SK-N-DZ (cell line): ENCODE measurements around the gene ZNF597. TPM values are rescaled to one million over a fixed set of nuclear protein-coding genes. Genes with fewer than 3 reads are reported as not detected.
A peak's percentile ranks its signal among the peaks of the same experiment; 100 is the strongest.

Experiments
- DNase-seq: peaks from one replicate; pipeline ENCODE4 v3.0.0-alpha.2; 2015; ENCODE audit warnings: low spot score
- polyA plus RNA-seq, 2 experiments: library from polyadenylated mRNA; depleted of rRNA; stranded (reverse); fragments of >200 nt; gene quantifications; 2 replicates each; pipeline ENCODE4 v1.2.3, GENCODE V29; 2014

ZNF597 gene, protein sequence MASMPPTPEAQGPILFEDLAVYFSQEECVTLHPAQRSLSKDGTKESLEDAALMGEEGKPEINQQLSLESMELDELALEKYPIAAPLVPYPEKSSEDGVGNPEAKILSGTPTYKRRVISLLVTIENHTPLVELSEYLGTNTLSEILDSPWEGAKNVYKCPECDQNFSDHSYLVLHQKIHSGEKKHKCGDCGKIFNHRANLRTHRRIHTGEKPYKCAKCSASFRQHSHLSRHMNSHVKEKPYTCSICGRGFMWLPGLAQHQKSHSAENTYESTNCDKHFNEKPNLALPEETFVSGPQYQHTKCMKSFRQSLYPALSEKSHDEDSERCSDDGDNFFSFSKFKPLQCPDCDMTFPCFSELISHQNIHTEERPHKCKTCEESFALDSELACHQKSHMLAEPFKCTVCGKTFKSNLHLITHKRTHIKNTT
- polyA plus RNA-seq (2014; cell fraction: cytosol; rRNA removed), result 1.5 and 1.9 TPM in 2 replicates
- 1.6 and 3.4 TPM in 2 replicates for polyA plus RNA-seq (2014; cell fraction: nucleus; rRNA removed)

DNA sequence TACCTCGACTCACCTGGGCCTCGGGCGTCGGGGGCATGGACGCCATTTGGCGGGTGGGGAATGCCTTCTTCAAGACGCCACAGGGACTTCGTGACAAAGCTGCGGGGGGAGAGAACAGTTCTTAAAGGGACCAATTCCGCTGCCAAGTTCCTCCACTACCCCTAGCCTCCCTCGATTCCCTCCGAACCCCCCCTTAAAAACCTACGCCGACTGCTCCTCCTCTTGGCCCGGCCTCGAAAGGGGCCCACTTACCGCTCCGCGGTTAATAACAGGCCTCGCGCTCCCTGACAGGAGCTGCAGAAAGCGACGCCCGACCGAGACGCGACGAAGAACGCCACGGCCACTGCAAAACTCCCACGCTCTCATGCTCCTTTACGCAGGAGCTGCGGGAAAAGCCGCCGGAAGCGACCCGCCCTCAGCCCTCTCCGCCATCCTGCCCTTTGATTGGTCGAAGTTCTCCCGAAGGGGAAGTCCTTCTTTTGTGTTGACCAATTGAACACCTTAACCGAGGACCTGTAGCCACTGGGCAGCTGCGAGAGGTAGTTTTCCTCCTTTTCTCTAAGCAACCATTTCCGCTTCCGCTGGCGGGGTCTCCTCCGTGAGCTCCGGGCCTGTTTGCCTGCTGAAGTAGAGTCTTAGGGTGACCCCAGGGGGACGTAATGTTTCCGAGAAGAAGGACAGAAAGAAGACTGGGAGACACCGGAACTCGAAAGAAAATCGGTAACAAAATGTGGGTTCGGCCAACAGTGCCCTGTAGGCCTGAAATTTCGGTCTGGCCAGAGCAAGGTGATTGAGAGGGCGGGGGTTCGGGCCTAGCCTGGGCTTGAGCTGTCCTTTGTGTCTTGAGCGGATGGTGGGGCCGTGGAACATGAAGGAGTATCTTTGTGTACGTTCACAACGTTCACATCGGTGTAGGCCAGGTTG is at the start of gene ZNF597, which contains the start of gene NAA60:
TSS of gene ZNF597 (minus strand) at position 397 of the 924 bp plus-strand sequence. CDS start at position 46, 351 bp downstream.
TSS of gene NAA60 (plus strand) at position 573 of the 924 bp plus-strand sequence. CDS start 32,548 bp downstream, outside the sequence.
- peak; percentile 94 for DNase-seq

DNA sequence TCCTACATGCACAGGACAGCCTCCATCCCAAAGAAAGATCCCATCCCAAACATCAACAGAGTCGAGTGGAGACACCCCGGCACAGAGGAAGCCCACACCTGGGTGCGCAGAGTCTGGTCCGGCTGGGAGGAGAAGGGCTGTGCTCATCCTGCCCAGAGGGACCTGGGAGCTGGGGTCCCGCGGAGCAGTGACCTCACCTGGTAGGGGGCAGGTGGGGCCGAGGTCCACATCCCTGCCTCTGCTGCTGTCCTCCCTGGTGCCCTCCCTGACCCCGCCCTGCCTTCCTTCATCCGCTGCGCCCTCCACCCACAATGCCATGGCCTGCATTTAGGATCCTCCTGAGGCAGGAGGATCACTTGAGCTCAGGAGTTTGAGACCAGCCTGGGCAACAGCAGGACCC is 49.1 kb upstream of the ZNF597 start:
- no peak for DNase-seq

DNA sequence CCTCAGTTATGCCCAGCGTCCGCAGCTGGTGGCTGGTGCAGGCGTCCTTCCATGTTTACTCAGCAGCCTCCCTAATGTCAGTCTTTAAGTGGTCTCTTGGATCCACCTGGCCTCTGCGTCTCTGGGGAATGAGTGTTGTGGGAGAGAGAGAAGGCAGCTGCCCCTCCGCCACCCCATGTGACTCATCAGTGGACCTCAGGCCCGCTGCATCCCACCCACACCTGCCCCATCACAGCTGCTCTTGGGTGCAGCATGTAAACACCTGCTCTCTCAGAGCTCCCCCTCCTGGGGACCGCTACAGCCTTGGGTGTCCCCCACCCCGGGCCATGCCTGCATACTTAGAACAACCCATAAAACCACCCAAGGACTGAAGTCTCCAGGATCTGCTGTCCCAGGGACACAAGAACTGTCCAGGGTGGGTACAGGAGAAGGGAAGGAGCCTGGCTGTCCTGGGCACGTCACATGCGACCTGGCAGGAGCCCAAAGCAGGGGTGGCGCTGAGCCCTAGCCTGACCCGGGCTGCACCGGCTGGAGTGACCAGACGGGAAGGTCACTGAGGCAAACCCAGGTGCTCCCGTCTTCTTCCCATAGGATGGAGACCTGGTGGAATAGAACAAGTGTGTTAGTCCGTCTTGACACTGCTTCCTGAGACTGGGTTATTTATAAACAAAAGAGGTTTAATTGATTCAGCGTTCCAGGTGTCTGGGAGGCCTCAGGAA is 47.8 kb upstream of the ZNF597 start:
- peak; percentile 77 for DNase-seq

DNA sequence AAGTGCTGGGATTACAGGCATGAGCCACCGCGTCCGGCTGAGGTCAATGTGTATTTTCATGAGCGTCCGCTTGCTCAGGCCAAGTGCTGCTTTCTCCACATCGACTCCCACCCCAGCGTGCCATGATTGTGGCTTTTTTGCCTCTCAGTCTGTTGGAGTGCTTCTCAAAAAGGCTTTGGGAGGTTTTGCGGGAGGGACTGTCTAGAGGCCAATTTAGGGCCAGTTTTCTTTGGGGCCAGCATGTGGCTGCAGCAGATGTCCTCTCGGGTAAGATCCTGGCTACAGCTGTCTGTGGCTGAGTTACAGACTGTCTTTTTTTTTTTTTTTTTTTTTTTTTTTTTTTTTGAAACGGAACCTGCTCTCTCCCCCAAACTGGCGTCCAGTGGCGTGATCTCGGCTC is 45.5 kb upstream of the ZNF597 start:
- DNase-seq, result no peak

DNA sequence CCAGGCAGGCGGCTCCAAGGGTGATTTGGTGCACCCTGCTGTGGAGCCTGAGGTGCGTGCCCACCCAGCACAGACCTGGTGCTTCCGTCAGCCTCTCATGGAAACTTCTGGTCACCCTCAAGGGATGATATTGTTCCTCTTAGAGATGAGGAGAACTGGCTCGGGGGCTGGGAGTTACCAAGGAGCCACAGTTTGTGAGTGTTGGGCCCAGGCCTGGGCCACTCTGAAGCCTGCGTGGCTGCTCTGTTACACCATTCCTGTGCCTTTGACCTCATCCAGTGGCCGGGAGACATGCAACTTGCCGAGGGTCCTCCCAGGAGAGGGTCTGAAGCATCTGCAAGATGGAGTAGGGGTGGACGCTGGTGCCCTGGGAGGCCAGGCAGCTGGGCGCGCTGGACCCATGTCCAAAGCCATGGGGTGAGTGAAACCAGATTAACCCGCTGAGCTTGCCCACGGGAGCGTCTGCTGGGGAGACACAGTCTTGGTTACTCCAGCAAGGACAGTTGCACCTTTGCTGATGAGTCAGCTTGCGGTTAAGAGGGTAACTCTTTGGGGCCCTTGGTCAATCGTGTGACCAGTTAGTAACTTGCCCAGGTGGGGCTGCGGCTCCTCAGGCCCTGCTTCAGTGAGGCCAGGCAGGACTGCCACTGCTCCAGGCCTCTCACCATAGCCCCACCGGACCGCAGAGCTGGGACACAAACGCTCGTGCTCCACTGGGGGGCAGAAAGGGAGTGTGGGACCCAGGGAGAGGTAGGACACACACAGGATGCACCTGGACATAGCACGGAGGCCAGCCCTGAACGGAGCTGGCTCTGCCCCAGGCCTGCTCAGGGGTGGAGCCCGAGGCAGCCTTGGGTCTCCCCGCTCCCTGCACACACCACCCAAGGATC is 44.5 kb upstream of the ZNF597 start:
- DNase-seq, result no peak

DNA sequence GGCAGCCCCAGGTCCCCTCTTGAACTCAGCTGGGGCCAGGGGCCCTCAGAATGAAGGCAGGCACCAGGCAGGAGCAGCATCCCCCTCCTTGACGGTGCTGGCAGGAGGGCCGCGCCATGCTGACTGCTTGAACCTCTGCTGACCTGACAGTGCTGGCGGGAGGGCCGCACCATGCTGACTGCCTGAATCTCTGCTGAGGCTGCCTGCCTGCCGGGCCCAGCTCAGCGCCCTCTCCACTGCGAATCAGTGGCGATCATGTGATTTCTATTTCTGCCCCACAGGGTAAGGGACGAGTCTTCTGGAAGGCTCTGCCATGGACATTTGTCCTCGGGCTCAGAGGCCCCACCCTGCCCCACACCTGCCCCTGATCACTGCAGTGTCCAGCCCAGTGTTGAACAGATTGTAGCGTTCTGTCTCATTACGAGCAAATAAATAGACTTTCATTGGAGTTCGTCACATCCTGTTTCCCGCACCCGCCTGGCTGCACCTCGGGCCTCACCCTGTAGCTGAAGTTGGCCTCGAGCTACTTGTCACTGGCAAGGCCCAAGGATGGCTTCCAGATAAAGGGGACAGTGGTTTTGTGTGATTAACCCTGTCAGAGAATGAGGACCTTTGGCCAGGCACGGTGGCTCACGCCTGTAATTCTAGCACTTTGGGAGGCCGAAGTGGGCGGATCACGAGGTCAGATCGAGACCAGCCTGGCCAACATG is 43.4 kb upstream of the ZNF597 start:
- no peak for DNase-seq

DNA sequence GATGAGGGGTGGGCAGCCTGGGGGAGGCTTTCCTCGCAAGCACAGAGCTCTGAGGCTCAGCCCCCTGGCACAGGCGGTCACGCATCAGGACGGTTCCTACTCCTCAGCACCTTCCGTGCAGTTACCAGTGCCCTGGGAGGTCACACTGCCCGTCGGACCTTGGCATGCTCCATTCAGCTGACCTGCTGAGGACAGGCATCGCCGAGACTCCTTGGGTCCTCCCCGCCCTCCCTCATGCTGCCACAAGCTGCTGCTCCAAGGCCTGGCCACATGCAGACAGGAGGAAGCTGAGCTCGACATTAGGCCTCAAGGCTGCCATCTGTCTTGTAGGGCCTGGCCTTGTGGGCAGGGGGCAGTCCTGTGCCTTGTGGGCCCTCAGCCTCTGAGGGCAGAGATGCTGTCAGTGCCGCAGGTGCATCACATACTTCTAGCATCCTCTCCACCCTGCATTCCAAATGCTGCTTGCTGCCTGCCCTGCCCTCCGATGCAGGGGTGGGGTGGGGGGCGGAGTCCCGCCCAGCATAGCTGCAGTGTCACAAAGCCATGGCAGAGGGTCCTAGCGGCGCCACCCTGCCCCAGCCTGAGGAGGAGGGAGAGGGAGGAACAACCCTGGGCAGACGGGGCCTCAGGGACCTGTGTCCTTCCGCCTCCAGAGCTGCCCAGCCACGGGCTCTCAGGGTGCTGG is 42.7 kb upstream of the ZNF597 start:
- no peak for DNase-seq

DNA sequence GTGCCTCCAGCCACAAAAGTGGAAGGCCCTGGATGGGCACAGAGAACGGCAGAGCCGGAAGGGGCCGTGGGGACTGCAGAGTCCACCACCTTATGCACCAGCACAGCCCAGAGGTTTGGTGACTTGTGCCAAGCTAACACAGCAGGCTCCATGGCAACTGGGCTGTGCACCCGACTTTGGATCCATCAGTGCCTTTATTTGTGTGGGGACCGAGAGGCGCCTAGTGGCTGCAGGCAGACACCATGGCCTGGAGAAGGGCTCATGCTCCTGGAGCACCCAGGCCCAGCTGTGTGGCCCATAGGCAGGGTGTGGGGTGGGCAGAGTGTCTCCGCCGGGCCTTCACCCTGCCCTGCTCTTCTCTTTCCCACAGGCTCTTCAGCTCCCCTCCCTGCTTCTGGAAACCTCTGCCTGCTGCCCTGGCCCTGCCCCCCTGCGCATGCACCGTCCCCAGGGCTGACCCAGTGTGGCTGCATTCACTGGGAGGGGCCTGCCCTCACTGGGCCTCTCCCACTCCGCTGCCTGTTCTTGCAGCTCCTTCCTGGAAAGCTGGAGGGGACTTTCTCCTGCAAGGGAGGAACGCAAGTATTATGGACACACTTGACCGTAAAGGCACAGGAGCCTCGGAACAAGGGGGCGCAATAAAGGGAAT is 41.9 kb upstream of the ZNF597 start:
- DNase-seq, result no peak

DNA sequence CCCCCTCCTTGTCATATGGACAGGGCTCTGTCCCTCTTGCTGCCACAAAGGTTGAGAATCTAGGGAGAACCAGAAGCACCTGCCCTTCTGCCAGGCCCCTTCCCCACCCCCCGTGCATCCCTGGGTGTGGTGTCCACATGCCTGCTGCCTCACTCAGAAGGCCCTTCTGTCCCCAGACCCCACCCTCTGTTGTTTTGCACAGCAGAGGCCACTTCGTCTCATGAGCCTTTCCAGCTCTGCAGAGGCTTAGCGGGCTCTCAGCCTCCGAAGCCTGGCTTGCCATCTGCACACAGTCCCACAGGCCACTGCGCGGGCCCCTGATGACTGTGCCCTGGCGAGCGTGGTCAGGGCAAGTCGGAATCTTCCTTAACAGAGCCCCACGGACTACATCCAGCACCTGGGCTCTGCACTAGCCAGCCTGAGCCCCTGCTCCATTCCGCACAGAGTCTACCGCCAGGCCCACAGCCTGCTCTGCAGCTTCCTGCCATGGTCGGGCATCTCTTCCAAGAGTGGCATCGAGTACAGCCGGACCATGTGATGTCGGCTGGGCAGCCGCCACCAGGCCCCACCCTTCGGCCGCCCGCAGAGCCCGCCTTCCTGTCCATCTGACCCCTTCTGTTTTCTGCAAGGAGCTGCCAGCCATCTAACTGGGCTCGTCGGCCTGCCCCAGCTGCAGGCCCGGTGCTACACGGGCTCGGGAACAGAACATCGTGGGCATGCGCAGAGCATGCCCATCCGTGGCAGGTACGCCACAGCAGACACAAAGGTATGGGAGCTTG is 41.2 kb upstream of the ZNF597 start:
- DNase-seq, result no peak

DNA sequence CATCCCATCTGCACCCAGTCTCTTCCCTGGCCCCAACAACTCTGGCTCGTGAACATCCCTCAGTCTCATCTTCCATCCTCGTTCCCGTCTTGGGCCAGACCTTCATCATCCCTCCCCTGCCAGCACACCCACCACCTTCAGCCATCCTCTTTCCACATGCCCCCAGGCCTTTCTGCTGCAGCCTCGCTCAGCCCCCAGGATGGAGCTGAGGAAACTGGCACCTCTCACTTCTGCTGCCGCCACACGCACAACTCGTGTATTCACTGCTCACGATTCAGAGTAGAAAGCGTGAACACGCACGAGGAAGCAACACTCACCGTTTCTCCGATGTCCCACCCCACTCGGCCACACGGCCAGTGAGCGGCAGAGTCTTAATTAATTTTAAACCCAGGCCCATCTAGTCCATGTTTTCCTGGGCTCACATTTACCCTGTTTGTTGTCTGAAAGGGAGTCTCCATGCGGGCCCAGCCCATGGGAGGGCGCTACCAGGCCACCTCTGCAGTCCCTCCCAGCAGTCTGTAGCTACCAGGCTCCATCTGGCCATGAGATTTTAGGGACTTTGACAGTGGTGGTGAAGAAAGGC is 39.4 kb upstream of the ZNF597 start:
- no peak for DNase-seq

DNA sequence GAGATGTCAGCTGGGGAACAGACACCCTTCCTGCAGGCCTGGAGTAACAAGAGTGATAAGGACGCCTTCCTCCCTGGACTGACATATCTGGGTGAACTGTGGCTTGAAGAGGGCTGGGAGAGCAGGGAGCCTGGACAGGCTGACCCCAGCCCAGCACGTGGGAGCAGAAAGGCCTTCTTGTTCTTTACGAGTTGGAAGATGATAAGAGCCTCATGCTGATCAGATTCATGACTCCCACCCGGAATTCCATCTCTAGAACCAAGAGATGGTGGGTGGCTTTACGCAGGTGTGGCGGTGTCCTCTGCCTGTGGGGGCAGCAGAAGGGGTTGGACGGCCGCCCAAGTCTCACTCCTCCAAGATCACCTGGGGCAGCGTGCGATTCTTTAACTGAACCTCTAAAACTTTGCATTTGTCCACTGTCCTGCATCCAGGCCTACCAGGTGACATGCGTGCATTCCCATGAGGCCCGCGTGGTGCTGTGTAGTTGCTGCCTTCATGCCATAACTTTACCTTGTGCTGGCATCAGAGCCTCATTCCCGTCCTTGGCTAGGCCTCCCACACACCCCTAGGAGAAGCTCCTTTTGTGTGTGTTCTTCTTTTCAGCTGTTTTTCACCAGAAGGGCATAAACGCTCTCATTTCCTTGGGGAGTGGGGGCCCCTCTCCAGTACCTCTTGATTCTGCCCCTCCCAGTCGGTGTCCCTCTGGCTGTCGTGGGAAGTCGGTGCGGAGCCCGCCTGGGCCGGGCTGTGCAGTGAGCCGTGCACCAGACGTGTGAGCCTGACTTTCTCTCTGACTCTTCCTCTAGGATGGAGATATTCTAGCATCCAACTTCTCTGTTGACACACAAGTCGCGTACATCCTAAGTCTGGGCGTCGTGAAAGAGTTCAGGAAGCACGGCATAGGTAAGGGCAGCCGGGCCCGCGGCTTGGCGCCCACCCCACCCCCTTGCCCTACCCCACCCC is 38.7 kb upstream of the ZNF597 start:
- DNase-seq, result no peak

DNA sequence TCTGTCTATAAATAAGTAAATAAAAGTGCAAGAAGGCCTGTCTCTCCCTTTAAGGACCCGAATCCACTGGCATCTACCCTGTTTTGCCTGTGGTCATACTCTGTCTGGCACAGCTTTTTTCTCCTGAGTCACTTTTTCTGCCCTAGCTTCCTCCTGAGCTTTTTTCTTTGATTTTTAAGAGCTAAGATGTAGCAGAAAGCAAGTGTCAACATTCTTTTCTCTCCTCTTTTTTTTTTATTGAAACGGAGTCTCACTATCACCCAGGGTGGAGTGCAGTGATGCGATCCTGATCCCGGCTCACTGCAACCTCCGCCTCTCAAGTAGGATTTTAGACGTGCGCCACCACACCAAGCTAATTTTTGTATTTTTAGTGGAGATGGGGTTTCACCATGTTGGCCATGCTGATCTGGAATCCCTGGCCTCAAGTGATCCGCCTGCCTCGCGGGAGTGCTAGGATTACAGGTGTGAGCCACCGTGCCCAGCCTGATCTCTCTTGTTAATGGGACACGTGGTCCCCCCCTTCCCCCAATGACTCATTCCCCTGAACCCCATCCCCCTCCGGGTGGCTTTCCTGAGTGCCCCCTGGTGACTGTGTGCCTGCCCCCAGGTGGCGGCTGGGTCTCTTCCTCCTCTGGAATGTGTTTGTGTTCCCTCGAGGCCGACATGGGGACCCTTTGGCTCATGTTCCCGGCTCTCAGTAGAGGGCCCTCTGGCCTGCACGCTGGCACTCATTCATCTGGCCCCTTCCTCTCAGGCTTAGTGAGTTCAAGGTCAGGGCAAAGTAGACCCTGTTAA is 37.8 kb upstream of the ZNF597 start:
- DNase-seq, result no peak

DNA sequence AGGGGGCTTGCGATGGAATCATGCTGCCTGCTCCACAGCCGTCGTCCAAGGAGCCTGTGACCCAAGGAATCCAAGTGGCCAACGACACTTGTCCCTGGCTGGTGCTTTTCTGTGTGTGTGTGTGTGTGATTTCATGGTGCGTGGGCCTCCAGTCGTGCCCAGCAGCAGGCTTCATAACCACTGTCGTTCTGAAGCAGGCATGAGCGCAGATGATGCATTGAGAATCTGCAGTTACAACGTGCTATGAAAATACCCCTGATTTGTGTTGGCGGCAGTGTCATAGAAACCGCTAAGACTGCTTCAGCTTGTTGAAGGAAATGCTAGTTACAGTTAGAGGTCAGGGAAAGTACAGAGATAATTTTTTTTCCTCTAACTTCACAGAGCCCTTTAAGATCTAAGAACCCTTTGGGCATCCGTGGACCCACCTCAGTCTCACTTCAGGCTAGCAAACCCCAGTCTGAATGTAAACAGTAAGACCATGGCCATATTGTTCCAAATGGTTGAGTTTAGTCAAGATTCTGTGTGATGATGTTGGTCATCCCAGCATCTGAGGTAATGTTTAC is 36.4 kb upstream of the ZNF597 start:
- DNase-seq, result no peak

DNA sequence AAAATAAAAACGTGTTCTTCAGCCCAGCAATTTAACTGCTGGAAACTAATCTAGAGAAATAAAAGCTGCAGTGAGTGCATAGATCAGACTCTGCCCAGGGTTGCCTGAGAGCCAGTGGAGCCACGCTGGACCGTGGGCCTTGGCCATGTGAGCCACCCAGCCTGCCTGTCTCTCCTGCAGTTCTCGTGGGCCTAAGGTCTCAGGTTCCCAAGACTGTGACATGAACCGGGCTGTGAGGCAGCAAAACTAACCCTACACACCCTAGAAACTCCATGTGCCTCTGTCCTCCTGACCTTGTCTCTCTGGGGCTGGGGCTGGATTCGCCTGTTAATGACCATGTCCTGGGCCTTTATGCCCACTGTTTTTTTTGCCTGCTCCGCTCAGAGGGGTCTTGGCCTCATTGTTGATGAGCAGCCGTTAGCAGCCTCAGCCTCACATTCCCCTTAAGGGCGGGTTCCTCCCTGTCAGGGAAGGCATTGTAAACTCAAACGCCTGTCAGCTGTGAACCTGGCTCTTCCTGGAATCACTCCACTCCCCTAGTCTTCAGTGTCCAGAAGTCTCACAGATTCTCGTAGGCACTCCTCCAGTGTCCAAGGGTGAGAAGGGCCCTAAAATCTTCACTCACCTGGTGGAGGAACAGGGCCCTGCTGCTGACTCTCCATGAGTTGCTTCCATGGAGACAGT is 35.1 kb upstream of the ZNF597 start:
- DNase-seq, result no peak

DNA sequence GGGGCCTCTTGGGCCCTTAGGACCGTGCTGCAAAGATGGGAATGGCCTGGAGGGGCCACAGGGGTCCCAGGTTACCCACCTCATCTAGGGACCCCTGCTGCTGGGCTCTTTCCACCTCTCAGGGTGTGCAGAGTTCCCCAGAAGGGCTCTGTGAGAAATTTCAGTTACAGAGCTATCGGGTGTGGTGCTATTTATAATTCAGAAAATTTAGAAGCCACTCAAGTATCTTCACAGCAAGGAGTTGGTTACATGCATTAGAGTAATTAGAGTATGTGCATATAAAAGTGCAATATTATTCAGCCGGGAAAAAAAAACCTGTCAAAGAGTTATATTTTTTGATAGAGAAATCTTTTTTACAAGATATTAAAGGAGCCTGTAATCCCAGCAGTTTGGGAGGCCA is 33.1 kb upstream of the ZNF597 start:
- DNase-seq, result no peak
